Breast epithelium (tissue), 3 donors: ENCODE results near the gene CEP112.

ENCODE experiments used
- POLR2A ChIP-seq: fragments of 450-650 bp; IDR thresholded peaks from one replicate; pipeline ENCODE4 v1.6.1; 2016; ENCODE audit warnings: antibody characterized with exemption, mild to moderate bottlenecking, moderate library complexity
- TF ChIP-seq, protein P1 (sequence below), 3 donors: fragments of 450-650 bp; IDR thresholded peaks; one replicate each; pipeline ENCODE4 v1.5.1; 2016 to 2017; ENCODE audit warnings: antibody characterized with exemption in 3 of 3, mild to moderate bottlenecking in 3 of 3, moderate library complexity in 3 of 3

DNA sequence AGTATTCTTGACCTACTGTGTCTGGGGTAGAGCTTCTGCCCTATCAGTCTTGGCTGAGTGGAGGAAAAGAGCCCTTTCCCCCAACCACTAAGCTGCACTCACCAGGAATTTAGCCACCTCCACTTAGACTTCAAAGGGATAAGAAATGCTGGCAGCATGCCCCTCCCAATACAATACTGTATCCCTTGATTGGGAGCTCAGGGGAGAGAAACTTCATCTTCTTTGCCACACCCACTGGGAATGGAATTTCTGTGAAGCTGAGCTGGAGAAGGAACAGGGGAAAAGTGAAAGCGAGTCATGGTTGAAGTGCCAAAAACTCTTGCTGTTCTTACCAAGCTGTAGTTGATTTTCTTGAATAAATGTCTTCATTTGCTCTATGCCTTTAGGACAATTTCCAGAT is 68.8 kb downstream of the CEP112 start:
- TF ChIP-seq, protein P1, sequence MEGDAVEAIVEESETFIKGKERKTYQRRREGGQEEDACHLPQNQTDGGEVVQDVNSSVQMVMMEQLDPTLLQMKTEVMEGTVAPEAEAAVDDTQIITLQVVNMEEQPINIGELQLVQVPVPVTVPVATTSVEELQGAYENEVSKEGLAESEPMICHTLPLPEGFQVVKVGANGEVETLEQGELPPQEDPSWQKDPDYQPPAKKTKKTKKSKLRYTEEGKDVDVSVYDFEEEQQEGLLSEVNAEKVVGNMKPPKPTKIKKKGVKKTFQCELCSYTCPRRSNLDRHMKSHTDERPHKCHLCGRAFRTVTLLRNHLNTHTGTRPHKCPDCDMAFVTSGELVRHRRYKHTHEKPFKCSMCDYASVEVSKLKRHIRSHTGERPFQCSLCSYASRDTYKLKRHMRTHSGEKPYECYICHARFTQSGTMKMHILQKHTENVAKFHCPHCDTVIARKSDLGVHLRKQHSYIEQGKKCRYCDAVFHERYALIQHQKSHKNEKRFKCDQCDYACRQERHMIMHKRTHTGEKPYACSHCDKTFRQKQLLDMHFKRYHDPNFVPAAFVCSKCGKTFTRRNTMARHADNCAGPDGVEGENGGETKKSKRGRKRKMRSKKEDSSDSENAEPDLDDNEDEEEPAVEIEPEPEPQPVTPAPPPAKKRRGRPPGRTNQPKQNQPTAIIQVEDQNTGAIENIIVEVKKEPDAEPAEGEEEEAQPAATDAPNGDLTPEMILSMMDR (IDR thresholded peaks at IDR 0.05), result no peak
- TF ChIP-seq POLR2A, result no peak
